Body of pancreas (tissue), 4 donors: ENCODE results near the gene ASCC1.

Experiments
- CTCF ChIP-seq, 7 experiments: fragments of 450-650 bp in 4 of 7; fragments of 200-600 bp in 3 of 7; sonication (generic) in 3 of 7; IDR thresholded peaks; one replicate each; pipeline ENCODE4 v1.5.1; 2016 to 2019; ENCODE audit warnings: antibody characterized with exemption in 7 of 7
- POLR2A ChIP-seq, 3 donors: fragments of 450-650 bp; IDR thresholded peaks; one replicate each; pipeline ENCODE4 v1.6.1; 2016; ENCODE audit warnings: antibody characterized with exemption in 3 of 3, mild to moderate bottlenecking in 2 of 3

- no peak for TF ChIP-seq CTCF (IDR thresholded peaks at IDR 0.05)
- TF ChIP-seq POLR2A (IDR thresholded peaks at IDR 0.05): no peak
These were observed 135.8 kb downstream of the ASCC1 start for GRCh38 chr10:72080042-72080975.
